NCI-H2107 (cell line): ENCODE measurements around the gene C16orf89.

Experiments
- DNase-seq: peaks from one replicate; lab custom pipeline; 2025; lab: John Stamatoyannopoulos, UW

Gene C16orf89

DNA sequence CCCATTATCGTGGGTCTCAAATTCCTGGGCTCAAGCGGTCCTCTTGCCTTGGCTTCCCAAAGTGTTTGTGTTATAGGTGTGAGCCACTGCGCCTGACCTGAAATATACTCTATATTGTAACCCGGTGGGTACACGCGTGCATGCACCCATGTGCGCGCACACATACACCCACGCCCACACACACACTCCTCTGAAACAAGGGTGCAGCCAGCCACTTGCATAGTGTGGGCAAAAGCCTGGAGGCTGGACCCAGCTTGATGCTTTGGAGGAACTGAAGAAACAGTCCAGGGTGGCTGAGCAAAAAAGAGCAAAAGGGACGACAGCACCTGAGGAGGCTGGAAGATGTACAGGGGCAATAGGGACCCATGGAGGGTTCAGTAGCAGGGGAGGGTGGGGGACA is 61.9 kb downstream of the C16orf89 start:
- no peak for DNase-seq

DNA sequence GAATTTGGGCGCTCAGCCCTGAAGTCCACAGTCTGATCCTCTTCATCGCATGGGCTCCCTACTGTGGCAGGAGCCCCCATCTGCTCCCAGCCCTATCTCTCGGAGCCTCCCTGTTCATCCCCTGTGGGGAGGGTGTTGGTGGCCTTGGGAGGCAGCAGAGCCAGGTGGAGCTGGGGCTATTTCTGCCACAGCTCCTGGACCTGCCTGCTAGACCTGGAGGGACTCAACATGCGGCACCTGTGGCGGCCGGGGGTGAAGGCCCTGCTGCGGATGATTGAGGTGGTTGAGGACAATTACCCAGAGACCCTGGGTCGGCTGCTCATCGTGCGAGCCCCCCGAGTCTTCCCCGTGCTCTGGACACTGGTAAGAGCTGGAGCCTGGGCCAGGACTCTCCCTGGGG is 62.5 kb downstream of the C16orf89 start:
- no peak for DNase-seq

DNA sequence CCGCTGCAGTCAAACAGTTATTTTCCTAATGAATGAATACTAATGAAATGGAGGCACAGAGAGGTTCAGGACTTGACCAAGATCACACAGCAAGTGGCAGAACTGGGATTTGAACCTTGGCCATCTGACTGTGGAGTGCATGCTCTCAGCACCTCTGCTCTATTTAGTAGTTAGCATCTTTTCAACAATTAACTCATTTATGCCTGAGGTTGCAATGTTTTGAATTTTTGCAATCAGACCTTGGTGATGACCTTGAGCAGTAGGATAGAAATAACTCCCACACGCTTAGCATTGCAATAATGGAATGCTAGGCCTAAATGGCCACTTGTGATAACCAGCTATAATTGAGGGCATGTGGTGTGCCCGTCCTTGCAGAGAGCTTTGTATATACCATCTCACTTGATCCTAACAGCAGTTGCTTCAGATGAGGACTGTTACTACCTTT is 63.0 kb downstream of the C16orf89 start:
- DNase-seq = no peak

DNA sequence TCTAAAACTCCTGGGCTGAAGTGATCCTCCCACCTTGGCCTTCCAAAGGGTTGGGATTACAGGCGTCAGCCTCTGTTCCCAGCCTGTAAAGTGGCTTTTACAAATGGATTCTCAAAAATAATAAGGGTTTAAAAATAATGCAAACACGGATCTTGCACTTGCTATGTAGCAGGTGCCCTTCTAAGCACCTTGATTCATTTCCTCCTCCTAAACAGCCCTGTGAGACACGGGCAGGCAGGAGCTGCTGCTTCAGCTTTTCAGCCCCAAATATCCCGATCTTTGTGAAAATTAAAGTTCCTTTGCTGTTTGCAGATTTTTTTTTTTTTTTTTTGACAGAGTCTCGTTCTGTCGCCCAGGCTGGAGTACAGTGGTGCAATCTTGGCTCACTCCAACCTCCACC is 63.8 kb downstream of the C16orf89 start:
- DNase-seq = no peak

DNA sequence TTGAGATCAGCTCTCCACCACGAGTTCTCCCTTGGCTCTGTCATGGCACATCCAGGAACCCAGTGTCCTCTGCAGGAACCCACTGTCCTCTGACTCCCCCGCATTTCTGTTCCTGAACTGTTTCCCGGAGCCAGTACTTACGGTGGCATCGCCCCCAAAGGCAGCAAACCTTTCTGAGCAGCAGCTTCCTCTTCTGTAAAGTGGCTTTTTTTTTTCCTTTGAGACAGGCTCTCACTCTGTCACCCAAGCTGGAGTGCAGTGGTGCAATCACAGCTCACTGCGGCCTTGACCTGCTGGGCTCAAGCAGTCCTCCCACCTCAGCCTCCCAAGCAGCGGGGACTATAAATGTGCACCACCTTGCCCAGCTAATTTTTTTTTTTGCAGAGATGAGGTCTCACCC is 64.2 kb downstream of the C16orf89 start:
- no peak for DNase-seq

DNA sequence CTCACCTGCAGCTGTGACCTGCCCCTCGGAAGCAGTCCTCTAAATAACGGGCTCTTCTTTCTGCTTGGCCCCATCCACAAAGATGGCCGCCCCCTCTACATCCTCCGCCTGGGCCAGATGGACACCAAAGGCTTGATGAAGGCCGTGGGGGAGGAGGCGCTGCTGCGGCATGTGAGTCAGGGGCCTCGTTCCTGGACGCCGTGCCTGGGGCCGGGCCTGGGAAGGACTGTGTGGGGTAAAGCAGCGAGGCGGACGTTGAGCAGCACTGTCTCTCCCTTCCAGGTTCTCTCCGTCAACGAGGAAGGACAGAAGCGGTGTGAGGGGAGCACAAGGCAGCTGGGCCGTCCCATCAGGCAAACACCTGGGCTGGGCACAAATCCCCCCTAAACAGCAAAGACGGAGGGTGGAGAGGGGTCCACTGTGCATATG is 65.2 kb downstream of the C16orf89 start:
- no peak for DNase-seq

DNA sequence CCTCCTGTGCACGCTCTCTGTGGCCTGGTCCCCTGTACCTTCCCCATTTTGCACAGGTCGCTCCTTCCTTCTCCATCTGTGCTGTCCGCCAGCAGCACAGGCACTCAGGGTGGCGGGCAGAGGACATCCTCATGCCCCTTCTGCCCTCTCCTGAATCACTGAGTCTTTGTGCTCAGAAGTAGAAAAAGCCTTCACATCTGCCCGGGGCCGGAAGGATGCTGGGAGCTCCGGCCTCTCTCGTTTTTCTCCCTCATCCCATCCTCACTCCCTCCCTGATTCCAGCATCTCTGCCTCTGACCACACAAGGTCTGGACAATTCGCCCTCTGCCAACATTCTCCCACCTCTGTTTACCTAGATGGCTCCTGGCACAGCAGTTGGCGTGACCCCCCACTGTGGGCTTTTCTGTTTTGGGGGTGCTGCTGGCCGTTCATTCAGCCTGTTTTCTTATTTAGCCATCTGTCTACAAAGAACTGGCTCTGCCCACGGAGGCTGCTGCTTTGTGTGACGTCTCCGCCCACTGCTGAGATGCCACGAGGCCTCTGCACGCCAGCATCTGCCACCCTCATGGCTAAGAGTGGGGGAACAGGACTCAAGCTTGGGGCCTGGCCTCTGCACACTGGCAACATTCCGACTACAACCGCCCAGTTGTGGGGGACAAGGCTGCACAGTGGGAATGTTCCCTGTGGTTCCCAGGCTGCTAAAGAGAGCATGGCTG is 70.9 kb downstream of the C16orf89 start:
- DNase-seq = no peak
